Measurements from ENCODE around the gene LZTR1. TPM values are rescaled to one million over a fixed set of nuclear protein-coding genes. Genes with fewer than 3 reads are reported as not detected.
"Not testable (repeated sequence)": the region's sequence is repeated elsewhere in the genome, so short reads cannot be mapped to it uniquely, and the experiment has no call there.

The LZTR1 gene
- total and polyA plus RNA-seq, 9 donors: 28.2 to 73.4 (median 50.0) TPM

GRCh38 chr22:21034989-21035388, 52.9 kb downstream of the LZTR1 start:
- WGBS, 3 donors: 91 to 95% (median 94%) methylated on average over 3 of the region's 3 CpGs
- no peak overlapping the region for H3K27ac ChIP-seq
- no peaks in the 10 kb centered on the region for H3K27me3 ChIP-seq
- intact Hi-C loops (cut with DNase I): no loop called here
- H3K4me3 ChIP-seq: no peak overlapping the region
- H3K9me3 ChIP-seq: no peaks in the 10 kb centered on the region
- DNase-seq: no peak
- H3K4me1 ChIP-seq (ENCODE audit: insufficient read depth): peaks cover 7% of the 10 kb centered on the region
- no peak for TF ChIP-seq POLR2A (IDR thresholded peaks at IDR 0.05)
- H3K36me3 ChIP-seq: no peaks in the 10 kb centered on the region

- TF ChIP-seq POLR2A (IDR thresholded peaks at IDR 0.05) (no peak), CTCF (IDR thresholded peaks at IDR 0.05) (no peak), EP300 (IDR thresholded peaks at IDR 0.05) (no peak)
- Histone ChIP-seq H3K4me3 (no peak overlapping the region), H3K4me1 (ENCODE audit: insufficient read depth) (peaks cover 3% of the 10 kb centered on the region), H3K9me3 (no peaks in the 10 kb centered on the region), H3K27ac (no peak overlapping the region), H3K36me3 (no peaks in the 10 kb centered on the region), H3K27me3 (no peaks in the 10 kb centered on the region)
- intact Hi-C loops (cut with DNase I): no loop called here
- WGBS, 3 donors: 4 to 7% (median 6%) methylated on average over 2 of the region's 2 CpGs
- DNase-seq: no peak
These were observed 56.3 kb downstream of the LZTR1 start for GRCh38 chr22:21038405-21038804.

GRCh38 chr22:21039158-21039557, 57.1 kb downstream of the LZTR1 start:
- DNase-seq; H3K9me3 ChIP-seq; H3K36me3 ChIP-seq; intact Hi-C loops (cut with DNase I); H3K27me3 ChIP-seq; H3K4me3 ChIP-seq; H3K27ac ChIP-seq; H3K4me1 ChIP-seq (ENCODE audit: insufficient read depth): not testable (repeated sequence)
- 89 to 95% (median 92%) methylated on average over 5 of the region's 5 CpGs for WGBS, 3 donors

GRCh38 chr22:21041937-21042336, 59.8 kb downstream of the LZTR1 start:
- no peaks in the 10 kb centered on the region for H3K27me3 ChIP-seq
- no peaks in the 10 kb centered on the region for H3K9me3 ChIP-seq
- H3K36me3 ChIP-seq: no peaks in the 10 kb centered on the region
- H3K27ac ChIP-seq: no peak overlapping the region
- peaks cover 7% of the 10 kb centered on the region for H3K4me1 ChIP-seq (ENCODE audit: insufficient read depth)
- WGBS, 3 donors: 87 to 88% (median 88%) methylated on average over 4 of the region's 4 CpGs
- DNase-seq: no peak
- H3K4me3 ChIP-seq: no peak overlapping the region
- TF ChIP-seq POLR2A (IDR thresholded peaks at IDR 0.05) (no peak), CTCF (IDR thresholded peaks at IDR 0.05) (no peak), EP300 (IDR thresholded peaks at IDR 0.05) (no peak)
- intact Hi-C loops (cut with DNase I): no loop called here

- no peak for DNase-seq
- TF ChIP-seq EP300 (IDR thresholded peaks at IDR 0.05): no peak
- TF ChIP-seq POLR2A (IDR thresholded peaks at IDR 0.05): no peak
- TF ChIP-seq CTCF (IDR thresholded peaks at IDR 0.05): no peak
- H3K27me3 ChIP-seq: no peaks in the 10 kb centered on the region
- H3K4me1 ChIP-seq (ENCODE audit: insufficient read depth): peaks cover 6% of the 10 kb centered on the region
- WGBS, 3 donors: 89 to 91% (median 91%) methylated on average over 6 of the region's 6 CpGs
- H3K9me3 ChIP-seq: no peaks in the 10 kb centered on the region
- no peak overlapping the region for H3K4me3 ChIP-seq
- no peak overlapping the region for H3K27ac ChIP-seq
- no peaks in the 10 kb centered on the region for H3K36me3 ChIP-seq
- intact Hi-C loops (cut with DNase I): no loop called here
These were observed 61.1 kb downstream of the LZTR1 start for GRCh38 chr22:21042978-21043859.
